ENCODE measurements around the gene HECA. TPM values are rescaled to one million over a fixed set of nuclear protein-coding genes. Genes with fewer than 3 reads are reported as not detected.

Gene HECA
- polyA plus RNA-seq, 1 of the 3 experiments (the other 2 are of a cell fraction) = 1.6 TPM

GRCh38 chr6:139108378-139108777, 26.5 kb upstream of the HECA start:
- TF ChIP-seq YY1 (IDR thresholded peaks at IDR 0.05; ENCODE audit: low read depth) = no peak
- H3K36me3 ChIP-seq (replicated peaks in 1 of 2; ENCODE audit: control insufficient read depth in 1 of 2, insufficient read depth in 2 of 2, low read length in 1 of 2) = no peaks in the 10 kb centered on the region
- CTCF ChIA-PET = interaction anchor here (1.9 kb wide), 1 partner anchor 292 kb away, joined by 7 read pairs; no protein-coding TSS in a partner anchor

GRCh38 chr6:139109558-139109957, 25.3 kb upstream of the HECA start:
- no peaks in the 10 kb centered on the region; the same call in 1 of the 2 replicates for H3K27me3 ChIP-seq (ENCODE audit: insufficient read depth)
- no peaks in the 10 kb centered on the region for H3K9me2 ChIP-seq
- POLR2A ChIA-PET = no interaction called here
- no peaks in the 10 kb centered on the region for H3F3A ChIP-seq (replicated peaks; ENCODE audit: insufficient read depth)
- H2AFZ ChIP-seq (ENCODE audit: low read depth) = no peak overlapping the region
- H3K4me3 ChIP-seq (ENCODE audit: low read depth in 2 of 2, low read length in 1 of 2) = no peak overlapping the region; a peak in 1 of 4 replicates
- no peaks in the 10 kb centered on the region for H3K9me3 ChIP-seq
- no peaks in the 10 kb centered on the region for H4K20me1 ChIP-seq (ENCODE audit: insufficient read depth)
- 16% methylated on average over 4 of the region's 5 CpGs for WGBS (ENCODE audit: low lambda C conversion rate)
- CTCF ChIA-PET = interaction anchor here (0.6 to 1.9 kb wide), 3 partner anchors 72 to 314 kb away, joined by 3 to 7 read pairs (median 3); partner anchors contain the start of gene ECT2L
- no peak overlapping the region for H3K27ac ChIP-seq (ENCODE audit: low read depth in 2 of 2, low read length in 1 of 2)
- H3K4me2 ChIP-seq = no peak overlapping the region
- H3K9ac ChIP-seq = no peak overlapping the region
- no peak for TF ChIP-seq POLR2AphosphoS5 (IDR thresholded peaks at IDR 0.05; ENCODE audit: low read depth, low read length)
- no peak for TF ChIP-seq REST (IDR thresholded peaks at IDR 0.05; ENCODE audit: low read depth, low read length)
- no peak for TF ChIP-seq RFX5 (IDR thresholded peaks at IDR 0.05; ENCODE audit: low read length)
- no peak for TF ChIP-seq TCF12 (IDR thresholded peaks at IDR 0.05)
- peak; percentile 25; the same call in 1 of the 2 replicates for TF ChIP-seq SMC3 (IDR thresholded peaks at IDR 0.05; ENCODE audit: low read depth, low read length)
- peak; percentile 41 for TF ChIP-seq RAD21 (IDR thresholded peaks at IDR 0.05; ENCODE audit: low read length)
- no peak for TF ChIP-seq CHD2 (IDR thresholded peaks at IDR 0.05; ENCODE audit: low read length, partially characterized antibody)
- TF ChIP-seq GATA2 (CRISPR knock-in tag; IDR thresholded peaks at IDR 0.05) = no peak
- TF ChIP-seq CTCF (IDR thresholded peaks at IDR 0.05) = peak; percentile 29; the same call in 1 of the 2 replicates
- TF ChIP-seq EZH2phosphoT487 (IDR thresholded peaks at IDR 0.05; ENCODE audit: borderline replicate concordance, low read depth) = no peak
- H3K4me1 ChIP-seq (ENCODE audit: control insufficient read depth in 1 of 2, insufficient read depth in 2 of 2, low read depth in 1 of 2, low read length in 1 of 2) = no peaks in the 10 kb centered on the region; a peak in 2 of 4 replicates
- DNase-seq = no peak
- H3K36me3 ChIP-seq (replicated peaks in 1 of 2; ENCODE audit: control insufficient read depth in 1 of 2, insufficient read depth in 2 of 2, low read length in 1 of 2) = no peaks in the 10 kb centered on the region
- no peaks in the 10 kb centered on the region for H3K79me2 ChIP-seq (ENCODE audit: insufficient read depth)

More at GRCh38 chr6:139108378-139108777, 26.5 kb upstream of the HECA start:
- Histone ChIP-seq H2AFZ (ENCODE audit: low read depth) (no peak overlapping the region), H3K9me2 (no peaks in the 10 kb centered on the region), H4K20me1 (ENCODE audit: insufficient read depth) (no peaks in the 10 kb centered on the region), H3K27me3 (ENCODE audit: insufficient read depth) (no peaks in the 10 kb centered on the region; the same call in 1 of the 2 replicates), H3K79me2 (ENCODE audit: insufficient read depth) (no peaks in the 10 kb centered on the region), H3K4me2 (no peak overlapping the region), H3K27ac (ENCODE audit: low read depth in 2 of 2, low read length in 1 of 2) (no peak overlapping the region), H3K9ac (no peak overlapping the region), H3K4me3 (ENCODE audit: low read depth in 2 of 2, low read length in 1 of 2) (no peak overlapping the region), H3K4me1 (ENCODE audit: control insufficient read depth in 1 of 2, insufficient read depth in 2 of 2, low read depth in 1 of 2, low read length in 1 of 2) (no peaks in the 10 kb centered on the region; a peak in 2 of 4 replicates), H3K9me3 (no peaks in the 10 kb centered on the region), H3F3A (replicated peaks; ENCODE audit: insufficient read depth) (no peaks in the 10 kb centered on the region)
- 56% methylated on average over 7 of the region's 8 CpGs for WGBS (ENCODE audit: low lambda C conversion rate)
- POLR2A ChIA-PET = no interaction called here
- no peak for DNase-seq
